ENCODE measurements around the gene NTM.

GRCh38 chr11:131371791-131372104 is 1.3 kb downstream of the NTM start:
- no peak for TF ChIP-seq CTCF (IDR thresholded peaks at IDR 0.05; ENCODE audit: poor library complexity)
- no peak for TF ChIP-seq EZH2phosphoT487 (IDR thresholded peaks at IDR 0.05; ENCODE audit: low read depth, severe bottlenecking, unreplicated experiment)

Measured in hepatocyte (in vitro differentiated cells).